Measurements from ENCODE around the gene RAB35.
"Not testable (repeated sequence)": the region's sequence is repeated elsewhere in the genome, so short reads cannot be mapped to it uniquely, and the experiment has no call there.

Gene RAB35

GRCh38 chr12:120047072-120047471 lies 69.5 kb downstream of the RAB35 start:
- no peak for DNase-seq (ENCODE audit: low read depth)
- H3K4me3 ChIP-seq (ENCODE audit: low read depth, low read length) = no peak overlapping the region
- TF ChIP-seq MAX (IDR thresholded peaks at IDR 0.05; ENCODE audit: low read depth, low read length) (no peak), CTCF (IDR thresholded peaks at IDR 0.05; ENCODE audit: low read depth, low read length) (no peak), MYC (IDR thresholded peaks at IDR 0.05; ENCODE audit: low read depth, low read length) (no peak), POLR2A (IDR thresholded peaks at IDR 0.05; ENCODE audit: extremely low read depth, insufficient read length) (no peak)

GRCh38 chr12:120045367-120045766 lies 71.2 kb downstream of the RAB35 start:
- H3K4me3 ChIP-seq (ENCODE audit: low read depth, low read length); DNase-seq (ENCODE audit: low read depth): not testable (repeated sequence)

All from NB4 (cell line).